ENCODE results near the gene REG3A.

Gene REG3A

GRCh38 chr2:79159653-79160052 is at the start of gene REG3A:
REG3A (minus strand) TSS chr2:79159753; CDS start chr2:79159405, 348 bp downstream.
- no peak for DNase-seq

GRCh38 chr2:79200762-79201161 is 41.2 kb upstream of the REG3A start:
- no peak for DNase-seq

- no peak for DNase-seq
Observed at GRCh38 chr2:79191816-79192215, 32.3 kb upstream of the REG3A start.

GRCh38 chr2:79191081-79191480 is 31.5 kb upstream of the REG3A start:
- DNase-seq, result no peak

- DNase-seq, result no peak
Observed at GRCh38 chr2:79189465-79189864, 29.9 kb upstream of the REG3A start.

- DNase-seq, result no peak
Observed at GRCh38 chr2:79181617-79182016, 22.1 kb upstream of the REG3A start.

GRCh38 chr2:79180092-79180491 is 20.5 kb upstream of the REG3A start:
- no peak for DNase-seq

- DNase-seq, result no peak
Observed at GRCh38 chr2:79179036-79179435, 19.5 kb upstream of the REG3A start.

GRCh38 chr2:79178076-79178674 is 18.6 kb upstream of the REG3A start:
- no peak for DNase-seq

GRCh38 chr2:79171348-79171958 is 11.9 kb upstream of the REG3A start:
- no peak for DNase-seq

GRCh38 chr2:79162801-79163200 is 3.2 kb upstream of the REG3A start:
- no peak for DNase-seq

- no peak for DNase-seq
Observed at GRCh38 chr2:79162132-79162531, 2.6 kb upstream of the REG3A start.

- no peak for DNase-seq
Observed at GRCh38 chr2:79159030-79159429, 523 bp downstream of the REG3A start.

- DNase-seq, result no peak
Observed at GRCh38 chr2:79155826-79156476, 3.6 kb downstream of the REG3A start.

- DNase-seq, result no peak
Observed at GRCh38 chr2:79139423-79139822, 20.1 kb downstream of the REG3A start.

- no peak for DNase-seq
Observed at GRCh38 chr2:79138385-79138784, 21.2 kb downstream of the REG3A start.

- DNase-seq, result no peak
Observed at GRCh38 chr2:79131687-79132086, 27.9 kb downstream of the REG3A start.

- DNase-seq, result no peak
Observed at GRCh38 chr2:79129804-79130203, 29.7 kb downstream of the REG3A start.

GRCh38 chr2:79129260-79129659 is 30.3 kb downstream of the REG3A start:
- no peak for DNase-seq

- DNase-seq, result no peak
Observed at GRCh38 chr2:79128406-79128805, 31.1 kb downstream of the REG3A start.

GRCh38 chr2:79125721-79125985 is 33.9 kb downstream of the REG3A start:
- no peak for DNase-seq

GRCh38 chr2:79124907-79125720 is 34.4 kb downstream of the REG3A start:
- DNase-seq, result no peak

GRCh38 chr2:79122676-79123075 is 36.9 kb downstream of the REG3A start:
- DNase-seq, result no peak

- DNase-seq, result no peak
Observed at GRCh38 chr2:79120194-79120713, 39.3 kb downstream of the REG3A start, which contains the start of gene REG1A. REG1A (plus strand) TSS chr2:79120488; CDS start chr2:79120862, 374 bp downstream.

Data from fibroblast of skin of right quadriceps (primary cell).